GM18502 (cell line): ENCODE results near the gene FGD3.

Experiments used
- ATAC-seq: cut with Tn5 transposase; IDR thresholded peaks from one replicate; pipeline ENCODE4 v1.9.1; 2021; ENCODE audit warnings: mild to moderate bottlenecking; ENCODE audit not compliant: unreplicated experiment, poor library complexity

Gene FGD3

DNA sequence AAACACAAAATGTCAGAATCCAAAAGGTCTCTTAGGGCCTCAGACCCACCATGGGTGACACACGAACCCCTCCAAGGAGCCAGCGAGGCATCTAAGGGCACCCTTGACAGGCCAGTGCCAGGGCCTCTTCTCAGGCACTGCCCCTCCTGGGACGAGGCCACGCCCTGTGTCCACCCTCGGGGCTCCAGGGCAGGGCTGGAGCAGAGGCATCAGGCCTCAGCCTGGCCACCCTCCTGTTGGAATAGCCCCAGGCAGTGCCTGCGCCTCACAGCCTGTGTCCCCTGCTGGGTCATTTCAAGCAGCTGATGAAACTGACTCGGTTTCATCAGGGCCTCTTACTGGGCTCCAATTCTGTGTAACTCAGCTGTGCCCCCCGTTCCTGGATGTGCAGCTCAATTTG lies 78.4 kb downstream of the FGD3 start:
- ATAC-seq = no peak

DNA sequence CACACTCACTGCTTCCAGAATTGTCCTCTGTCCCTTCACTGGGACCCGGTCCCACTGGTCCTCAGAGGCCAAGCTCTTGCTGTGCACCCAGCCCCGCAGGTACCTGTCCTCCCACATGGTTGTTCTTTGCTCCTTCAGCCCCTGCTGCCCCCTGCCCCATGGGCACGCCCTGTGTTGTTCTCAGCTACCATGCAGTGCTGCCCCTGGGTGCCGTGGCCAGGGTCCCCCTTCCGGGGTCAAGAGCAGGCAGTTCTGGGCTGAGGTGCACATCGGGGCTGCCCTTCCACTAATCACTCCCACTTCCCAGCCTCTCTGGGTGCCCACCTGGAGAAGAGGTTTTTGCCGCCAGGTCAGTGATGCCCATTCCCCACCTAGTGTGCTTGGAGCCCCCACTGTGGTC lies 79.3 kb downstream of the FGD3 start:
- ATAC-seq = no peak

DNA sequence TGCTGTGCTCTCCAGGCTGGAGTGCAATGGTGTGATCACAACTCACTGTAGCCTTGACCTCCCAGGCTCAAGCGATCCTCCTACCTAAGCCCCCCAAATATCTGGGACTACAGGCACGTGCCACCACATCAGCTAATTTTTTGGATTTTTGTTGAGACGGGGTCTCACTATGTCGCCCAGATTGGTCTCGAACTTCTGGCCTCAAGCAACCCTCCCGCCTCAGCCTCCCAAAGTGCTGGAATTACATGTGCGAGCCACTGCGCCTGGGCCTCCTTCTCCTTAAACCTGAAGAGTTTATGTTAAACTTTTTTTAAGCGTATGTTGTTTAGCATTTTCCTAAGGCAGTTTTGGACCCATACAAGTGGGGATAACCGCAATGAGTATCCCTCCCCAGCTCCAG lies 80.4 kb downstream of the FGD3 start:
- ATAC-seq = no peak

DNA sequence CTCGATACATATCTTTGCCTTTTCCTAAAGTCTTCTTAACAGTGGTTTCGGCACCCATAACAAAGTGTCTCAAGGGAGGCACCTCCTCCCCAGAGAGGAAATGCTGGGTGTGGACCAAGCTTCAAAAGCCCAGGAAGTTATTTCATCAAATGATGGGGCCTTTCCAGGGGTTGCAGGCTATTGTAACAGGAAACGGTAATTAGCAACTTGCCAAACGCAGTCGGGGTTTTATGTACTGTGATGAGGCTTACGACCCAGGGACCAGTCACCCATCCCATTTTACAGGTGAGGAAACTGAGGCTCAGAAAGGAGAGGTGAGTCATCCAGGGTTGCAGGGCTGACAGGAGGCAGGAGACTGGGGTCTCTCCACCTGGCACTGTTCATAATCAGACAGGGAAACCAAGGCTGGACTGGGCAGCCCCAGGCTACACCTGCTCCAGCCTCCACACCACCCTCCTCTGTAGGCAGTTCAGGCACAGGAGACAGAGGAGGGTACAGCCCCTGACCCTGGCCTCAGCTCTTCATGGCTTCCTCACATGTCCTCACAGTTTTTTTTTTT lies 81.2 kb downstream of the FGD3 start:
- peak; percentile 49 for ATAC-seq

DNA sequence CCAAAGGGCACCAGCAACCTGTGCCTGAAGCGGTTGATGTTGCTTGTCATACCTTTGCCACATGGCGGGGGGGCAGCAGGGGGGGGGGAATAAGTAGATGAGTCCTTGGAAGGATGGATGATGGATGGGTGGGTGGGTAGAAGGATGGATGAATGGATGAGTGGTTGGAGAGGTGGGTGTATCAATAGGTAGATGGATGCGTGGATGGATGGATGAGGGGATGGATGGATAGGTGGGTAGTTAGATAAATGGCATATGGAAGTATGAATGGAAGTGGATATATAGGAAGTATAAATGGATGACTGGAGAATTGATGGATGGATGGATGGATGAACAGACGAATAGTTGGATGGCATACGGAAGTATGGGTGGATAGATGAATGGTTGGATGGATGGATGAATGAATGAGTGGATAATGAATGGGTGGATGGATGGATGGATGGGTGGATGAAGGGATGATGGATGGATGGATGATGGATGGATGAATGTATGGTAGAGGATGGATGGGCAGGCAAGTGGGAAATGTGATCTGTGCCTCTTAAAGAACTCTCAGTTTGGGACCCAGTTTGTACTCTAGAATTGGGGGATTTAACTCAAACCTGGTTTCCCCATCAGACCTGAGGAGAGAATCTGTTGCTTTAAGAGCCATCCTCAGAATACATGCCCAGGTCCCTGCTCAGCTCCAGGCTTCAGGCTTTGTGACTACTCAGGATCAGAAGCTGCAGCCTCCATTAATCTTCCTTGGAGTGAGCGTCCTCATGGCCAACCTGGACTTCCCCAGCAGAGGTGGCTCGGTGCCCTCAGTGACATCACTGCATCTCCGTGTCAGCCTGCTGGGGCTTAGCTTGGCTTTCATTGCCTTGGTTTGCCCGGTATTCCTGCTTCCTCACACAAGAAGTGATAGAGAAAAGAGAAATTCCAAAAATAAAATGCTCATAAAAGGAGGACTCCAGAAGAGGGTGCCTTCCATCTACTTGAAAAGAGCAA lies 83.6 kb downstream of the FGD3 start:
- ATAC-seq = no peak

DNA sequence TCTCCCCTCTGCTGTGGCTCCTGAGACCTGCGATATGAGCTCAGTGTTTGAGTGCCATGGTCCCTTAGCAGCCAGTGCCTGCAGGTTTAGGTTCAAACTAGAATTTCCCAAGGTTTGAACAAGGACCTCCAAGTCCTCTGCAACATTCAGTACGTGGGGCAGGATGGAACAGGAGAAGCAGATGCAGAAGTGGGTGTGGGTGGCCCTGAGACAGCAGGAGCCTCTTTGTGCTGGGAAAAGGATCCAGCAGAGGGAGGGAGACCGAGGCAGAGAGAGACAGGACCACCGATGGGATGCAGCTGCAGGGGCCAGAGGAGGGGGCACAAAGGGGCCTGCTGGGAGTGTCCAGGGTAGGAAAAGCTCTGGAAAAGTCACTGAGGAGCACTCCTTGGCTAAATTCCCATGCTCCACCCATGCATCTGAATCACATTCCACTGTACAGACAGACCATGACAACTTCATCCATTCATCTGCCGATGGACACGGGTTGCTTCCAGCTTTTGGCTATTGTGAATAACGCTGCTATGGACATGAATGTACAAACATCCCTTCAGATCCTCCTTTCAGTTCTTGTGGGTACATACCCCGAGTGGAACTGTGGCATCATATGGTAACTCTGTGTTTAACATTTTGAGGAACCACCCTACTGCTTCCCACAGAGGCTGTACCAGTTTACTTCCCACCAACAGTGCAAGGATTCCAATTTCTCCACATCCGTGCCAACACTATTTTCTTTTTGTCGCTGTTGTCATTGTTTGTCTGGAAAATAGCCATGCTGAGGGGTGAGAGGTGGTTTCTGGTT lies 84.5 kb downstream of the FGD3 start:
- no peak for ATAC-seq

DNA sequence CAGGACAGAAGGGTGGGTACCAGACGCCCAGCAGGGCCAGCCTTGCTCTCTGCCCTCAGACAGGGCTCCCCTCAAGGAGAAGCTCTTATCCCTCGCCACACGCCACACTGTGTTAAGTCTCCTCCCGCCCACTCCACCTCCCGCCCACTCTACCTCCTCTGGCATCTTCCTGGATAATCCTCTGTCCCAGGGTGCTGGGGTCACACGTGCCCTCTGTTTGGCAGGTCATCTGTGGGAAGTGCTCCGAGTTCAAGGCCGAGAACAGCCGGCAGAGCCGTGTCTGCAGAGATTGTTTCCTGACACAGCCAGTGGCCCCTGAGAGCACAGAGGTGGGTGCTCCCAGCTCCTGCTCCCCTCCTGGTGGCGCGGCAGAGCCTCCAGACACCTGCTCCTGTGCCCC lies 85.2 kb downstream of the FGD3 start:
- no peak for ATAC-seq

DNA sequence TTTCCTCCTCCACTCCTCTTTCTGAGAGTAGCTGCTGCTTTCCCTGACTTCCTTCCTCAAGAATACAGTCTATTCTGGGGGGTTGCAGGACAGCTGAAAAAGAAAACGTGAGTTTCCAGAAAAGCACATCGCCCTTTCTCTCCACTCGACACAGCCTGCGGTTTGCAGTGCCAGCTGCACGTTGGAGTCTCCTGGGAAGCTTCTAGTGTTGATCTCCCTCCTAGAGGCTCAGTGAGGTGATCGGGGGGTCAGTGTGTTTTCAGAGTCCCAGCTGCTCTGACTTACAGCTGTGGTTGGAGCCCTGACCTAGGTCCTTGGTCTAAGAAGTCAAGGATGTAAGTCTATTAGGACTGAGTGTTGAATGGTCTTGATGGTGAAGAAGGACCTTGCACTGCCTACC lies 86.2 kb downstream of the FGD3 start:
- ATAC-seq = no peak

DNA sequence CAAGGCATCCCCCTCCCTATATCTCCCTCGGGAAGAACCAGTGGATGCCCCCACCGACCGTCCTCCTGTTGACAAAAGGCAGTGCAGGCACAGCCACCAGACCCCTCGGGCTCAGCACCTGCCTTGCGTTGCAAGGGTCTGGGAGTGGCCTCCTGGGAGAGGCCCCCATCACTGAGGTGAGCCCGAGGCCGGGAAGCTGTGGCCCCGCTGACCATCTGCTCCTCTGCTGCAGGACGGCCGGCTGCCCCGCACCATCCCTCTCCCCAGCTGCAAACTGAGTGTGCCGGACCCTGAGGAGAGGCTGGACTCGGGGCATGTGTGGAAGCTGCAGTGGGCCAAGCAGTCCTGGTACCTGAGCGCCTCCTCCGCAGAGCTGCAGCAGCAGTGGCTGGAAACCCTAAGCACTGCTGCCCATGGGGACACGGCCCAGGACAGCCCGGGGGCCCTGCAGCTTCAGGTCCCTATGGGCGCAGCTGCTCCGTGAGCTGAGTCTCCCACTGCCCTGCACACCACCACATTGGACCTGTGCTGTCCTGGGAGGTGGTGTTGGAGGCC lies 87.9 kb downstream of the FGD3 start:
- ATAC-seq = no peak

DNA sequence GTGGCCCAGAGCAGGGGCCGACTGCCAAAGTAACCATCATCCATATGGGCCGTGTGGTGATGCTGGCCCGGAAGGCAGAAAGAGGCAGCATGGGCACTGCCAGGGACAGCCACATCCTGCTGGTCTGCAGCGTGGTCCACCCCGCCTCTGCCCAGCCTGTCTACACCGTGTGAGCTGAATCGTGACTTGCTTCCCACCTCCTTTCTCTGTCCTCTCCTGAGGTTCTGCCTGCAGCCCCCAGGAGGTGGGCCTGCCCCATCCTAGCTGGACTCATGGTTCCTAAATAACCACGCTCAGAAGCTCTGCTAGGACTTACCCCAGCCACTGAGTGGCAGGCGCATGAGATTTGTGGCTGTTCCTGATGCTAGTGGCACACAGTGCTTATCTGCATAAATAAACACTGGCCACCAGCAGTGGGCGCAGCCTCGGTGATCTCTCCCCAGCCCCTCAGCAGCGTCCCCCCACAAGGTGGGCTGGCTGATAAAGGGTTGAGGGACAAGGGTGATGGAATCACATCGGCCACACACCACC lies 88.6 kb downstream of the FGD3 start:
- no peak for ATAC-seq

DNA sequence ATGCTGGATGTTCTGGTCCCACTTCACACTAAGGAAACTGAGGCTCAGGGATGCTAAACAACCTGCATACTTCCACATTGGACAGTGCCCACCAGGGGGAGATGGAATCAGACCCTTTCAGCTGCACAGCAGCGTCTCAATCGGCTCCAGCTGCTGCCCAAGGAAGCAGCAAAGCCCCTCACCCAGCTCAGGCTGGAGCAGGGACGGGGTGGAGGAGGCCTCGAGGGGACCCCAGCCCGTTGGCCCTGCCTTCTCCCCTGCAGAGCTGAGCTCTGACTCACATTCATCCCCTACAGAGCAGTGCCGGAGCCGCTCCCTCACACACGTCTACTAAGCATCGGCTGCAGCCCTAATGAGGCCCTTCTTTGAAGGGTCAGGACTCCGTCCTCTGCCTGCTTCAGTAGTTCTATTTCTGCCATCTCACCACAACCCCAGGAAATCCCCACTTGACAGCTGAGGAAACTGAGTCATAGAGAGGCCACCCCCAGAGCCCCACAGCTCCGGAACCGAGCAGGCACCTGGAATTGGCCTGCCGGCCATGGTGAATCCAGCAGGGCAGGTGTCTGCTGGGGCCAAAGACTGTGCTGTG lies 89.7 kb downstream of the FGD3 start:
- ATAC-seq = no peak

DNA sequence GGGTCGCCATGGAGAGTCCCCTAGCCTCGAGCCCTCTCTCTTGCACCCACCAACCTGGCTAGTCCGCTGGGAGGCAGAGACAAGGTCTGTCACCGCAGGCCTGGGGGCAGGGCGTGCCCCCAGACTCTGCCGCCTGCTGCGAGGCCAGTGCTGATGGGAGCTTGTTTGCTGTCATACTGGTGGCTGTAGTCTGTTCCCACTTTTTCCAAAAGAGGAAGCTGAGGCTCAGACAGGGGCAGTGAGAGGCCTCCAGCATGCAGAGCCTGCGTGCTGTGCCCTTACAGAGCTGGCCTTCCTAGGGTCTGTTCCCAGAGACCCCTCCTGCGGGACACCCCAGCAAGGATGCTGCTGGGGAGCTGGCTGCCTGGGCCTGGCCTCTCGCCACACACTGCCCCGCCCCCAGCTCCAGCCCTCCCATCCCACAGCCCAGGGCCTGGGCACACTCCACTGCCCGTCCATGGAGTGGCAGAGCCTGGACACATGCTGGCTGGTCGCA lies 90.2 kb downstream of the FGD3 start:
- no peak for ATAC-seq

DNA sequence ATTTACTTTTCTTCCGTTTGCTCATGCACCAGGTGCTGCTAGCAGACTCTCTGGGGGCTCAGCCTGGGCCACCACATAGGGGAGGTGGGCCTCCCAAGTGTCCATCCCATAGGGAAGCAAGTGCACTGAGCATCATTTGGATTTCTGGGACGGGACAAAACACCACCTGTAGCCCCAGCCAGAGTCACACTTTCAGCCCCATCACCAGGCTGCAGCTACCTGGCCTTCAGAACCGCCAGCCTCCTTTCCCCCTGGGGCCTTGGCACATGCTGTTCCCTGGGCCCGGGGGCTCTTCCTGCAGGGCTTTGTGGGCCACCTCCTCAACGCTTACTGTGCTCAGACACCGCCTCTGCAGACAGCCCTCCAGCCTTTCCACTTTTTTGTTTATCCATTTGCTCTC lies 91.6 kb downstream of the FGD3 start:
- ATAC-seq = no peak

DNA sequence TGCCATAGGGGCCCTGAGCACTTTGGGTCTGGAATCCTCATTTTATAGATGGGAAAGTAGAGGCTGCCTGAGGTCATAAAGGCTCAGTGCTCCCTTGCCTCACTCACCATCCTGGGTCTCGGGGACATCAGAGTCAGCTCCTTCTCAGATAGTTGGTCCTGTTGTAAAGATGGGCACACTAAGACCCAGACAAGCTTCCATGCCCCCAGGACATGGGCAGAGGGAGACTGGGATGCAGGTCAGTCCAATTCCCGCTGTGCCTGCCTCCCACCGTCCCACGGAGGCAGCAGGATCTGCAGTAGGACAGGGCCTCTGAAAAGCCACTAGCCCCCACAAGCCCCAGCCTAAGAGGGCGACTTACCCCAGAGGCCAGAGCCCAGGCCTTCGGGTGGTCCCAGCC lies 92.1 kb downstream of the FGD3 start:
- no peak for ATAC-seq

DNA sequence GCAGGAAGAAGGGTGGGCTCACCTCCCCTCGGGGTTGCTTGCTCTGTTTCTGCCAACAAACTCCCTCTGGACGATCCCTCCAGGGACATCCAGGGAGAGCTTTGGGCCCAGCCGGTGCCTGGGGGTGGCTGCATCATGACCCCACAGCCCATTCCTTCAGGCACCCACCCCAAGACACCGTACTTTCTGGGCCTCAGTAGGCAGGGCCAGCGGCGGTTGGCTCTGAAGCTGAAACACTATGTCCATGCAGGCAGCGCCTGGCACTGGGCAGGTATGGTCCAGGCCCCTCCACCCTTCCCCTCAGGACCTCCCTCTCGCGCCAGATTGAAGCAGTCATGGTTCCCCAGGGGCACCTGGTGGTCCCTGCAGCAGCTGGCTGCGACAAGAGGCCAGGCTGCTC lies 92.7 kb downstream of the FGD3 start:
- no peak for ATAC-seq

DNA sequence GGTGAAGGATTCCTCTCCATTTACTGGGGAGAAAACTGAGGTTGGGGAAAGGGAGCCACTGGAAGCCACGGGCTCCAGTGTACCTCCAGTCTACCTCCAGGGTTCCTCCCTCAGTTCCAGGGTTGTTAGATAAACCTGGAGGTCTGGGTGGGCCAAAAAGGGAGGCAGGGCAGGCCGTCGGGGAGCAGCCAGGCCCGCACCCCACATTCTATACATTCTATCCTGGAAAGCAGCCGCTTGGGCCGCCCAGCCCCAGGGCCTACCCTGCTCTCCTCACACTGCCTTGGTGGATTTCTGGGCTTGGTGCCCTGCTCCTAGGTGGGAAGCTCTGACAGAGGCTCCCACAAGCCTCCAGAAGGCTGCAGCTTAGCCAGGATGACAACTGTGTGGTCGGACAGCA lies 93.1 kb downstream of the FGD3 start:
- ATAC-seq = no peak

DNA sequence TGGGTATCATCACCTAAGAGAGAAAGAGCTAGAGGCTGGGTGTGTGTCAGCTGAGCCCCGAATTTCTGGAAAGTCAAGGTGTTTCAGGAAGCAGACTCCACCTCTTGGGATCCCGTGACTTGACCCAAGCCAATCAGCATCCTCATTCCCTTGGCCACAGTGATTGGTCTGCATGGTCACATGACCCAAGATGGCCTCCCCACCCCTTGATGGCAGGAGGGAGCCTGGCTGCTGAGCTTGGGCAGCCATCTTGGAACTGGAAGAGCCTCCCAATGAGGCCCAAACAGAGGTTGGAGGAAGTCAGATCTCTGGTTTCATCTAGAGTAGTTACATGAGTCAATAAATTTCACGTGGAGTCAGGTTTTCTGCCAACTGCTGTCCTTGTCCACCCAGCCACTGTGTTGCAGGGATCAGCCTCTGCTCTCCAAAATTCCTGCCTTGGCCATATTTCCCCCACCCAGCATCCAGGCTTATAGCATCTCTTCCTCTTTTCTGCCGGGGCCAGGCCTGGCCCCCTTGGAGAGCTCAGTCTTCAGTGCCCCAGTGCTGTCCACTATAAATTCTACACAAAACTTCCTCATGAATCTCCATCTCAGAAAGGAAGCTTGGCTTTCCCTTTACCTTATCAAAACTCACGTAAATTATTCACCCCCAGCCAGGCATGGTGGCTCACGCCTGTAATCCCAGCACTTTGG lies 93.9 kb downstream of the FGD3 start:
- no peak for ATAC-seq

DNA sequence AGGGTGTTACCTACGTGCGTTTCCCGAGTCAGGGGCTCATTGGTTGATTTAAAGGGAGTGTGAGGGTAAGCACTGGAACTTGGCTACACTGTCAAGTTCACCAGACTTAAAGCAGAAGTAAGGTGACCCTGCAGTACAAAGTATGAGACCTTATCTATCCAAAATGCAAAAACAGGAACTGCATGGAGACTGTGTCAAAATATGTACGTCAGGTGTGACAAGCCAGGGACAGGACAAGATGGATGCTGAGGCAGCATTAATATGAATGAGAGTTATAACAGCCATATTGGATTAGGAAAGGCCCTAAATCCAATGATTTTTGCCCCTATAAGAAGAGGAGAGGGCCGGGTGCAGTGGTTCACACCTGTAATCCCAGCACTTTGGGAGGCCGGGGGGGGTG lies 95.8 kb downstream of the FGD3 start:
- ATAC-seq = no peak

DNA sequence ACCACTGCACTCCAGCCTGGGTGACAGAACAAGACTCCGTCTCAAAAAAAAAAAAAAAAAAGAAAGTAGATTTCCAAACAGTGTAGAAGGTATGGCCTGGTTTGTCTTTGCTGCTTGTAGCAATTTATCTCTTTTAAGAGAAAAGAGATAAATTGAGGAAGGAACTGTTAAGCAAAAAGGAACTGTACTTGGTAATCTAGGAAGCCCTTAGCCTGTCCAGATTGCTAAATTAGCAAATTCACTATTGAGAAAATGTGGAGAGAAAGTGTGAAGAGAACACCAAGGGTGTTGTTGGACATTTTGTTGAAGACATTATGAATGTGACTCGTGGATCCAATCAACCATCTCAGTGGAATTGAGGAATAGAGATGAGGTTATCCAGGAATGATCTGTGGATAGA lies 98.2 kb downstream of the FGD3 start:
- no peak for ATAC-seq
